ENCODE measurements around the gene MKRN2. TPM values are rescaled to one million over a fixed set of nuclear protein-coding genes. Genes with fewer than 3 reads are reported as not detected.
"Not testable (repeated sequence)": the region's sequence is repeated elsewhere in the genome, so short reads cannot be mapped to it uniquely, and the experiment has no call there.

The MKRN2 gene
- polyA plus RNA-seq, 1 donor from 2014 or later: 41.0 TPM

- Mint-ChIP-seq H3K36me3 (peaks cover 2% of the 10 kb centered on the region), H3K4me1 (peaks cover 28 to 35% (median 33%) of the 10 kb centered on the region in 3 donors), H3K9me3 (no peaks in the 10 kb centered on the region), H3K27ac (peak overlapping the region in 1 of 3 donors; percentile 59), H3K27me3 (no peaks in the 10 kb centered on the region), H3K4me3 (no peak overlapping the region)
Observed at GRCh38 chr3:12620305-12620704, 63.4 kb downstream of the MKRN2 start.

DNA sequence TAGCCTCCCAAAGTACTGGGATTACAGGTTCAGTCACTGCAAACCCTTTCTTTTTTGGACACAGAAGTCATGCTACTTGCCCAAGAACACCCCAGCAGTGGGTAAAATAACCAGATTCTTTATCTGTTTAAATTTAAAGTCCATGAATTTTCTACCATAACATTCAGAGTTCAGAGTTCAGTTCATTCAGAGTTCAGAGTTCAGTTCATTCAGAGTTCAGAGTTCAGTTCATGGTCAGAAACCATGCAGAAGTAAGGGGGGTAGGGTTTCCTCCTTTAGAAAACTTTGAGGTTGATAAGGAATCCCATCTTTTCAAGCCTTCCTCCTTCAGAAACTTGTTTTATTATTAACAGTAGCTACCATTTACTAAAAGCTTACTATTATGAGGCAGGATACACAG, 63.8 kb downstream of the MKRN2 start:
- Mint-ChIP-seq H3K36me3 (peaks cover 2% of the 10 kb centered on the region), H3K9me3 (no peaks in the 10 kb centered on the region), H3K27me3 (no peaks in the 10 kb centered on the region), H3K27ac (peak overlapping the region in 1 of 3 donors; percentile 73), H3K4me3 (no peak overlapping the region), H3K4me1 (peaks cover 31 to 39% (median 34%) of the 10 kb centered on the region in 3 donors)

- Mint-ChIP-seq H3K4me3 (peak overlapping the region in 1 of 4 donors; percentile 56), H3K27me3 (no peaks in the 10 kb centered on the region), H3K36me3 (no peaks in the 10 kb centered on the region), H3K4me1 (peaks cover 38 to 45% (median 42%) of the 10 kb centered on the region in 3 donors), H3K27ac (no peak overlapping the region), H3K9me3 (no peaks in the 10 kb centered on the region)
Observed at GRCh38 chr3:12622335-12622734, 65.4 kb downstream of the MKRN2 start.

- peaks cover 2% of the 10 kb centered on the region for H3K36me3 Mint-ChIP-seq
- no peaks in the 10 kb centered on the region for H3K27me3 Mint-ChIP-seq
- no peaks in the 10 kb centered on the region for H3K9me3 Mint-ChIP-seq
- peaks cover 38 to 41% (median 40%) of the 10 kb centered on the region in 3 donors for H3K4me1 Mint-ChIP-seq
- H3K27ac Mint-ChIP-seq: no peak overlapping the region
- peak overlapping the region in 1 of 4 donors; percentile 13 for H3K4me3 Mint-ChIP-seq
Observed at GRCh38 chr3:12624056-12624455, 67.2 kb downstream of the MKRN2 start.

- Mint-ChIP-seq H3K27ac (peak overlapping the region in 2 of 3 donors; percentile 18 to 71), H3K4me3 (peak overlapping the region in 1 of 4 donors; percentile 74), H3K4me1 (peaks cover 40 to 46% (median 42%) of the 10 kb centered on the region in 3 donors)
- not testable (repeated sequence) for H3K27me3 Mint-ChIP-seq, H3K9me3 Mint-ChIP-seq, H3K36me3 Mint-ChIP-seq
Observed at GRCh38 chr3:12624964-12625363, 68.1 kb downstream of the MKRN2 start.

DNA sequence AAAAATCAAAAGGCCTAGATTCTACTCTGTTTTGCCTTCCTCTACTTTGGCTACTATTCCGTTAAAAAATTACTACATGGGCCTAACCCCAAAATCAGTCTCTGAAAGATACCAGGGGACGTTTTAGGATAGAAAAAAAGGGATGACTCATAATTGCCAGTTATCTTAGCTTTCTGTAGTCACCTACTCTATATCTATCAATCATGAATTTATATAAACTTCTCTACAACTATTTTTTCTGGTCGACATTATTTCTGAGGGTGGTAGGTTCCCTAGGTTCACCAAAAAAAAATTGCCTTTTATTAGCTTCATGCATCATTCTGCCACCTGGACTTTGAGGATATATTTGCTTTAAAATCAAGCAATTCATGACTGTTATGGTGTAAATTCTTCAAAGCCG, 70.5 kb downstream of the MKRN2 start:
- Mint-ChIP-seq H3K9me3 (no peaks in the 10 kb centered on the region), H3K27ac (peak overlapping the region in 1 of 3 donors; percentile 32), H3K27me3 (no peaks in the 10 kb centered on the region), H3K4me1 (peaks cover 36 to 39% (median 38%) of the 10 kb centered on the region in 3 donors), H3K4me3 (peak overlapping the region in 1 of 4 donors; percentile 60), H3K36me3 (peaks cover 5% of the 10 kb centered on the region)

- Mint-ChIP-seq H3K27me3 (no peaks in the 10 kb centered on the region), H3K36me3 (peaks cover 5% of the 10 kb centered on the region), H3K4me1 (peaks cover 35 to 40% (median 40%) of the 10 kb centered on the region in 3 donors), H3K27ac (no peak overlapping the region), H3K9me3 (no peaks in the 10 kb centered on the region), H3K4me3 (no peak overlapping the region)
Observed at GRCh38 chr3:12628813-12629212, 71.9 kb downstream of the MKRN2 start.

DNA sequence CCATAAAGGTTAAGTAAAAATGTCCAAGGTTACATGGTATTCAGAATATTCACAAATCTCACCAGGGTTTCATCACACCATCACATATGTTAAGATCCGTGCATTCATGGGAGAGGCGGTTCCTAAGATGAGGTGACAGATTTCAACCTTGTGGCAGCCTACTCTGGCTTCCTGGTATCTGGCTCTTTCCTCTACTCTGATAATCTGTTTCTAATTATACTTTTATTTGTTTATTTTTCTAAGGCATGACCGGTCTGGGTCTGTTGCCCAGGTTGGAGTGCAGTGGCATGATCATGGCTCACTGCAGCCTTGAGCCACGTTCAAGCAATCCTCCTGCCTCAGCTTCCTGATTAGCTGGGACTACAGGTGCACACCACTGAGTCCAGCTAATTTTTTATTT, 72.7 kb downstream of the MKRN2 start:
- no peak overlapping the region for H3K27ac Mint-ChIP-seq
- no peaks in the 10 kb centered on the region for H3K27me3 Mint-ChIP-seq
- peaks cover 31 to 33% (median 33%) of the 10 kb centered on the region in 3 donors for H3K4me1 Mint-ChIP-seq
- H3K4me3 Mint-ChIP-seq: no peak overlapping the region
- no peaks in the 10 kb centered on the region for H3K9me3 Mint-ChIP-seq
- peaks cover 5% of the 10 kb centered on the region for H3K36me3 Mint-ChIP-seq

GRCh38 chr3:12630292-12630691, 73.4 kb downstream of the MKRN2 start:
- Mint-ChIP-seq H3K27ac (no peak overlapping the region), H3K27me3 (no peaks in the 10 kb centered on the region), H3K36me3 (peaks cover 5% of the 10 kb centered on the region), H3K9me3 (no peaks in the 10 kb centered on the region), H3K4me3 (peak overlapping the region in 2 of 4 donors; percentile 34 to 43), H3K4me1 (peaks cover 28 to 32% (median 29%) of the 10 kb centered on the region in 3 donors)

DNA sequence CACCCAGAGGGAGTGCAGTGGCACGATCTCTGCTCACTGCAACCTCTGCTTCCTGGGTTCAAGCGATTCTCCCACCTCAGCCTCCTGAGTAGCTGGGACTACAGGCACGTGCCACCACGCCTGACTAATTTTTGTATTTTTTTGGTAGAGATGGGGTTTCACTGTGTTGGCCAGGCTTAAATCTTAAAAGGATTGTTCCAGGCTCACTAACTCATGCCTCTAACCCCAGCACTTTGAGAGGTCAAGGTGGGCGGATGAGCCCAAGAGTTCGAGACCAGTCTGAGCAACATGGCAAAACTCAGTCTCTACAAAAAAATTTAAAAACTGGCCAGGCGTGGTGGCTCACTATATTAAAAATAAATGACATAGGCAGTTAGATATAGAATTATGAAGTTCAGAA, 74.0 kb downstream of the MKRN2 start:
- Mint-ChIP-seq H3K4me3 (peak overlapping the region in 1 of 4 donors; percentile 43), H3K4me1 (peaks cover 22 to 27% (median 24%) of the 10 kb centered on the region in 3 donors)

GRCh38 chr3:12632523-12632922, 75.6 kb downstream of the MKRN2 start:
- Mint-ChIP-seq H3K36me3 (peaks cover 9% of the 10 kb centered on the region), H3K4me3 (no peak overlapping the region), H3K9me3 (no peaks in the 10 kb centered on the region), H3K4me1 (peaks cover 14 to 25% (median 22%) of the 10 kb centered on the region in 3 donors), H3K27ac (no peak overlapping the region), H3K27me3 (no peaks in the 10 kb centered on the region)

More for the DNA sequence above, 74.0 kb downstream of the MKRN2 start:
- H3K27me3 Mint-ChIP-seq, H3K9me3 Mint-ChIP-seq, H3K27ac Mint-ChIP-seq, H3K36me3 Mint-ChIP-seq: not testable (repeated sequence)

DNA sequence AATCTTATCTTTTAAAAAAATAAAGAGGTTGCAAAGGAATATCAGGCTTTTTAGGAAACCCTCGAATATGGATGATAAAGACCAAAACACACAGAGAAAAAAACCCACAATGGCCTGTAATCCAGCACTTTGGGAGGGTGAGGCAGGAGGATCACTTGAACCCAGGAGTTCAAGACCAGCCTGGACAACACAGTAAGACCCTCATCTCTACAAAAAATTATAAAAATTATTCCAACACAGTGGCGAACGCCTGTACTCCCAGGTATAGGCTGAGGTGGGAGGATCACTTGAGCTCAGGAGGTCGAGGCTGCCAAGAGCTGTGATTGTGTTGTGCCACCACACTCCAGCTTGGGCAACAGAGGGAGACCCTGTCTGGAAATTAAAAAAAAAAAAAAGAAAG, 76.2 kb downstream of the MKRN2 start:
- Mint-ChIP-seq H3K9me3 (no peaks in the 10 kb centered on the region), H3K36me3 (peaks cover 7% of the 10 kb centered on the region), H3K27ac (no peak overlapping the region), H3K4me3 (no peak overlapping the region), H3K27me3 (no peaks in the 10 kb centered on the region), H3K4me1 (peaks cover 18 to 27% (median 22%) of the 10 kb centered on the region in 3 donors)

Other genes starting within 250 kb of the MKRN2 start
- gene TSEN2, start 72.6 kb upstream of the MKRN2 start, polyA plus RNA-seq: 12.4 TPM
- not detected for gene MKRN2OS, start 11.6 kb upstream of the MKRN2 start, polyA plus RNA-seq
- 56.0 TPM for gene RAF1, start 107.0 kb downstream of the MKRN2 start, polyA plus RNA-seq
- gene TMEM40, start 202.2 kb downstream of the MKRN2 start, polyA plus RNA-seq: 0.65 TPM
- gene CAND2, start 239.6 kb downstream of the MKRN2 start, polyA plus RNA-seq: 0.35 TPM